ENCODE results near the gene BHLHE40.

GRCh38 chr3:4957978-4958377 lies 21.3 kb upstream of the BHLHE40 start:
- no peak for TF ChIP-seq EP300 (IDR thresholded peaks at IDR 0.05; ENCODE audit: borderline replicate concordance in 1 of 2, low read depth in 1 of 2, low read length in 1 of 2)
- TF ChIP-seq RAD21 (IDR thresholded peaks at IDR 0.05; ENCODE audit: low read length): no peak
- TF ChIP-seq CTCF (IDR thresholded peaks at IDR 0.05): no peak
- TF ChIP-seq SMC3 (IDR thresholded peaks at IDR 0.05; ENCODE audit: low read depth, low read length): no peak
- TF ChIP-seq YY1 (IDR thresholded peaks at IDR 0.05; ENCODE audit: low read depth): no peak
- TF ChIP-seq JUND (IDR thresholded peaks at IDR 0.05): no peak
- TF ChIP-seq REST (IDR thresholded peaks at IDR 0.05; ENCODE audit: low read depth, low read length): no peak
- no peak for TF ChIP-seq POLR2AphosphoS5 (IDR thresholded peaks at IDR 0.05; ENCODE audit: low read depth, low read length)
- TF ChIP-seq GABPA (IDR thresholded peaks at IDR 0.05; ENCODE audit: low read depth): no peak
- TF ChIP-seq CHD2 (IDR thresholded peaks at IDR 0.05; ENCODE audit: low read length, partially characterized antibody): no peak
- TF ChIP-seq GATA2 (CRISPR knock-in tag; IDR thresholded peaks at IDR 0.05): no peak
- TF ChIP-seq MAX (IDR thresholded peaks at IDR 0.05; ENCODE audit: low read depth): no peak
